HG02763 (cell line): Measurements from ENCODE around the gene MORN5.

ENCODE experiments used
- ATAC-seq: cut with Tn5 transposase; IDR thresholded peaks from one replicate; pipeline ENCODE4 v1.9.1; 2021; ENCODE audit warnings: mild to moderate bottlenecking, moderate library complexity; ENCODE audit not compliant: unreplicated experiment

MORN5 gene

GRCh38 chr9:122227575-122227900 lies 67.8 kb downstream of the MORN5 start:
- no peak for ATAC-seq

GRCh38 chr9:122228191-122228567 lies 68.5 kb downstream of the MORN5 start:
- no peak for ATAC-seq

- ATAC-seq, result no peak
Observed at GRCh38 chr9:122228568-122229484, 69.1 kb downstream of the MORN5 start, which contains the start of gene LHX6. LHX6 (minus strand) TSS chr9:122228957; CDS start chr9:122228740, 217 bp downstream.

- no peak for ATAC-seq
Observed at GRCh38 chr9:122229485-122229837, 69.8 kb downstream of the MORN5 start.

GRCh38 chr9:122232796-122233306 lies 73.1 kb downstream of the MORN5 start:
- no peak for ATAC-seq

- no peak for ATAC-seq
Observed at GRCh38 chr9:122234022-122234748, 74.5 kb downstream of the MORN5 start.

GRCh38 chr9:122236681-122237080 lies 77.0 kb downstream of the MORN5 start:
- no peak for ATAC-seq

GRCh38 chr9:122239722-122240121 lies 80.0 kb downstream of the MORN5 start:
- ATAC-seq, result no peak

GRCh38 chr9:122244349-122244748 lies 84.6 kb downstream of the MORN5 start:
- ATAC-seq, result no peak

- ATAC-seq, result no peak
Observed at GRCh38 chr9:122246666-122247065, 87.0 kb downstream of the MORN5 start.

GRCh38 chr9:122248448-122248865 lies 88.7 kb downstream of the MORN5 start:
- no peak for ATAC-seq
